Esophagus muscularis mucosa (tissue), 4 donors: ENCODE data around the gene DGCR2. TPM values are rescaled to one million over a fixed set of nuclear protein-coding genes. Genes with fewer than 3 reads are reported as not detected.

Experiments used
- DNase-seq: peaks from one replicate; pipeline ENCODE4 v3.0.0-alpha.2; 2017; ENCODE audit errors: extremely low spot score
- H3K27ac ChIP-seq, 4 donors: fragments of 200-600 bp; sonication (generic); replicated peaks in 1 of 4; 1 replicate in 3 of 4; 2 replicates in 1 of 4; pipeline ENCODE4 v1.5.1; 2016 to 2019; ENCODE audit warnings: mild to moderate bottlenecking in 1 of 4
- H3K27me3 ChIP-seq, 4 donors: fragments of 200-600 bp; sonication (generic); one replicate each; pipeline versions ENCODE4 v1.5.1 to v1.6.0; 2016 to 2019
- H3K36me3 ChIP-seq, 4 donors: fragments of 200-600 bp; sonication (generic); one replicate each; pipeline ENCODE4 v1.5.1; 2016 to 2019
- H3K4me1 ChIP-seq, 4 donors: fragments of 200-600 bp; sonication (generic); one replicate each; pipeline ENCODE4 v1.5.1; 2016 to 2019
- H3K4me3 ChIP-seq, 4 donors: fragments of 200-600 bp; sonication (generic); 1 replicate in 2 of 4; 2 replicates in 2 of 4; pipeline ENCODE4 v1.5.1; 2016 to 2019; ENCODE audit warnings: mild to moderate bottlenecking in 4 of 4, moderate library complexity in 1 of 4
- H3K9me3 ChIP-seq, 4 donors: fragments of 200-600 bp; sonication (generic); 1 replicate in 3 of 4; 2 replicates in 1 of 4; pipeline ENCODE4 v1.5.1; 2016 to 2019
- CTCF ChIP-seq, 3 experiments: fragments of 200-600 bp in 2 of 3; fragments of 450-650 bp in 1 of 3; sonication (generic) in 2 of 3; IDR thresholded peaks; one replicate each; pipeline ENCODE4 v1.5.1; 2017 to 2019; ENCODE audit warnings: antibody characterized with exemption in 3 of 3, mild to moderate bottlenecking in 2 of 3, moderate library complexity in 1 of 3
- EP300 ChIP-seq: sonication (generic); formaldehyde crosslinking; IDR thresholded peaks from one replicate; pipeline ENCODE4 v1.6.1; 2017; ENCODE audit warnings: antibody characterized with exemption
- POLR2A ChIP-seq: fragments of 450-650 bp; IDR thresholded peaks from one replicate; pipeline ENCODE4 v1.6.1; 2017; ENCODE audit warnings: antibody characterized with exemption, moderate library complexity, mild to moderate bottlenecking, low read depth
- POLR2AphosphoS5 ChIP-seq, 2 donors: sonication (generic); formaldehyde crosslinking; IDR thresholded peaks; one replicate each; pipeline ENCODE4 v1.6.1; 2017; ENCODE audit warnings: antibody characterized with exemption in 2 of 2
- WGBS: methylation state at CpG from one replicate; pipeline ENCODE4 v1.1.5; 2018; 5-methylcytosine and 5-hydroxymethylcytosine counted together
- intact Hi-C: fragments of 100-400 bp; cut with DNase I; formaldehyde crosslinking; loops from one replicate; pipeline ENCODE4 v1.15.1; 2023
- total RNA-seq, 4 donors: library from RNA; depleted of rRNA; stranded (reverse); fragments of >200 nt; gene quantifications; one replicate each; pipeline versions ENCODE4 v1.1.0 to v1.2.1, GENCODE V29; 2016

DGCR2 gene
- total RNA-seq, 4 donors from 2014 or later, result 45.7 to 79.6 (median 65.4) TPM

- H3K4me1 ChIP-seq, result peaks cover 0 to 7% (median 0%) of the 10 kb centered on the region in 4 donors
- no peak for DNase-seq
- WGBS, result 86% methylated on average over 15 of the region's 15 CpGs
- no peak for TF ChIP-seq EP300
- TF ChIP-seq POLR2A, result no peak
- TF ChIP-seq CTCF (IDR thresholded peaks at IDR 0.05), result no peak
- no peak for TF ChIP-seq POLR2AphosphoS5 (IDR thresholded peaks at IDR 0.05)
- no peaks in the 10 kb centered on the region for H3K27me3 ChIP-seq
- peaks cover 38 to 100% (median 96%) of the 10 kb centered on the region in 4 donors for H3K36me3 ChIP-seq
- H3K4me3 ChIP-seq, result no peak overlapping the region
- H3K9me3 ChIP-seq, result no peaks in the 10 kb centered on the region
- H3K27ac ChIP-seq, result no peak overlapping the region
- intact Hi-C loops, result no loop called here
Observed at GRCh38 chr22:19060356-19061009, 61.7 kb downstream of the DGCR2 start.

GRCh38 chr22:19059481-19060278, 62.5 kb downstream of the DGCR2 start:
- H3K27ac ChIP-seq, result no peak overlapping the region
- peaks cover 35 to 99% (median 90%) of the 10 kb centered on the region in 4 donors for H3K36me3 ChIP-seq
- 88% methylated on average over 19 of the region's 20 CpGs for WGBS
- no peak for DNase-seq
- no peak overlapping the region for H3K4me3 ChIP-seq
- intact Hi-C loops, result no loop called here
- TF ChIP-seq POLR2A (no peak), CTCF (IDR thresholded peaks at IDR 0.05) (no peak), EP300 (no peak), POLR2AphosphoS5 (IDR thresholded peaks at IDR 0.05) (no peak)
- no peaks in the 10 kb centered on the region for H3K27me3 ChIP-seq
- peaks cover 0 to 7% (median 0%) of the 10 kb centered on the region in 4 donors for H3K4me1 ChIP-seq
- H3K9me3 ChIP-seq, result no peaks in the 10 kb centered on the region

- no peak overlapping the region for H3K4me3 ChIP-seq
- H3K27me3 ChIP-seq, result no peaks in the 10 kb centered on the region
- DNase-seq, result no peak
- H3K9me3 ChIP-seq, result no peaks in the 10 kb centered on the region
- WGBS, result 92% methylated on average over 12 of the region's 16 CpGs
- peaks cover 0 to 7% (median 0%) of the 10 kb centered on the region in 4 donors for H3K4me1 ChIP-seq
- intact Hi-C loops, result no loop called here
- peaks cover 27 to 97% (median 87%) of the 10 kb centered on the region in 4 donors for H3K36me3 ChIP-seq
- TF ChIP-seq CTCF (IDR thresholded peaks at IDR 0.05) (no peak), EP300 (no peak), POLR2AphosphoS5 (IDR thresholded peaks at IDR 0.05) (no peak), POLR2A (no peak)
- H3K27ac ChIP-seq, result no peak overlapping the region
Observed at GRCh38 chr22:19058713-19059451, 63.3 kb downstream of the DGCR2 start.

- TF ChIP-seq POLR2A (no peak), POLR2AphosphoS5 (IDR thresholded peaks at IDR 0.05) (no peak), EP300 (no peak), CTCF (IDR thresholded peaks at IDR 0.05) (no peak)
- peaks cover 0 to 7% (median 0%) of the 10 kb centered on the region in 4 donors for H3K4me1 ChIP-seq
- intact Hi-C loops, result no loop called here
- H3K27me3 ChIP-seq, result no peaks in the 10 kb centered on the region
- no peak overlapping the region for H3K27ac ChIP-seq
- no peak for DNase-seq
- WGBS, result 98% methylated on average over 3 of the region's 4 CpGs
- H3K9me3 ChIP-seq, result no peaks in the 10 kb centered on the region
- H3K36me3 ChIP-seq, result peaks cover 28 to 97% (median 87%) of the 10 kb centered on the region in 4 donors
- H3K4me3 ChIP-seq, result no peak overlapping the region
Observed at GRCh38 chr22:19057999-19058491, 64.2 kb downstream of the DGCR2 start.
